Gastrocnemius medialis (tissue), 4 donors: ENCODE measurements around the gene ACOX1. TPM values are rescaled to one million over a fixed set of nuclear protein-coding genes. Genes with fewer than 3 reads are reported as not detected.

ENCODE experiments used
- ATAC-seq, 2 donors: fragments of 150-250 bp; one replicate each; pipeline ENCODE4 v1.9.1; 2016
- DNase-seq, 2 donors: peaks; one replicate each; pipeline ENCODE4 v3.0.0-alpha.2; 2019
- H3K27ac ChIP-seq, 4 donors: fragments of 200-600 bp; sonication (generic); 1 replicate in 1 of 4; 2 replicates in 3 of 4; pipeline ENCODE4 v1.5.1; 2016 to 2018; ENCODE audit warnings: mild to moderate bottlenecking in 2 of 4, moderate library complexity in 1 of 4
- H3K27me3 ChIP-seq, 3 donors: fragments of 200-600 bp; sonication (generic) in 2 of 3; 1 replicate in 1 of 3; 2 replicates in 2 of 3; pipeline versions ENCODE4 v1.5.1 to v1.6.0; 2016 to 2019; ENCODE audit warnings: mild to moderate bottlenecking in 1 of 3, moderate library complexity in 1 of 3
- H3K36me3 ChIP-seq, 2 donors: fragments of 200-600 bp; sonication (generic) in 1 of 2; one replicate each; pipeline ENCODE4 v1.5.1; 2017 to 2018
- H3K4me1 ChIP-seq, 2 donors: fragments of 200-600 bp; sonication (generic) in 1 of 2; one replicate each; pipeline ENCODE4 v1.5.1; 2016 to 2017; ENCODE audit warnings: mild to moderate bottlenecking in 2 of 2
- H3K4me3 ChIP-seq, 4 donors: fragments of 200-600 bp; sonication (generic) in 3 of 4; 1 replicate in 1 of 4; 2 replicates in 3 of 4; pipeline ENCODE4 v1.5.1; 2016 to 2019; ENCODE audit warnings: mild to moderate bottlenecking in 2 of 4
- H3K9me3 ChIP-seq, 3 donors: fragments of 200-600 bp; sonication (generic) in 2 of 3; 1 replicate in 1 of 3; 2 replicates in 2 of 3; pipeline ENCODE4 v1.5.1; 2016 to 2019
- POLR2A ChIP-seq, 2 donors: fragments of 450-650 bp; IDR thresholded peaks; one replicate each; pipeline ENCODE4 v1.6.1; 2017; ENCODE audit warnings: antibody characterized with exemption in 2 of 2, mild to moderate bottlenecking in 2 of 2, moderate library complexity in 2 of 2
- in situ Hi-C, 4 donors: fragments of 200-750 bp; cut with MboI; loops; one replicate each; pipeline versions ENCODE4 v1.15.0 to v1.8.0; 2017; ENCODE audit warnings: low sequenced_read_pairs in 4 of 4
- intact Hi-C: fragments of 100-400 bp; cut with DNase I; formaldehyde crosslinking; loops from one replicate; pipeline ENCODE4 v1.15.1; 2023; ENCODE audit warnings: low total_unique reads
- total RNA-seq, 4 donors: library from RNA; depleted of rRNA; stranded (reverse); fragments of >200 nt; gene quantifications; one replicate each; pipeline versions ENCODE4 v1.1.0 to v1.2.3, GENCODE V29; 2016
- TF ChIP-seq, protein P1 (sequence below), 5 experiments: fragments of 450-650 bp in 3 of 5; fragments of 200-600 bp in 2 of 5; sonication (generic) in 2 of 5; IDR thresholded peaks in 4 of 5; conservative IDR thresholded peaks in 1 of 5; 1 replicate in 4 of 5; 2 replicates in 1 of 5; pipeline ENCODE4 v1.5.1; 2016 to 2019; ENCODE audit warnings: antibody characterized with exemption in 5 of 5, mild to moderate bottlenecking in 3 of 5, moderate library complexity in 3 of 5

Gene ACOX1
- total RNA-seq, 4 donors from 2014 or later: 64.8 to 96.6 (median 80.7) TPM

DNA sequence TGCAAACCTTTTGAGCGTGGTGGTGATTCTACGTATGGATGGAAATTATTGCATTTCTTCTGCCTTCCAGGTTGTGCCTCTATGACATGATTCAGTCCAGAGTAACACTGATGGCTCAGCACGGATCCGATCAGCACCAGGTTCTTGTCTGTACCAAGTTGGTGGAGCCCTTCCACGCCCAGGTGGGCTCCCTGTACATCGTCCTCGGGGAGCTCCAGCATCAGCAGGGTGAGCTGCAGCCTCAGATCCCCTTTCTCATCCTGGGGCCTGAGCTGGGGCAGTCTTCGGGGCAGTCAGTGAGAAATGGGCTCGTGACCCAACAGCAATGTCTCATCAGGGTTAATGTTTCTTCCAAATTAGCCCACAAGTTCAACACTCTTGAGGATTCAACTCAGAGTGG, 12.4 kb upstream of the ACOX1 start:
- in situ Hi-C loops (no loop called here), intact Hi-C loops (no loop called here)
- Histone ChIP-seq H3K9me3 (no peaks in the 10 kb centered on the region), H3K27ac (no peak overlapping the region), H3K4me3 (no peak overlapping the region), H3K27me3 (no peaks in the 10 kb centered on the region), H3K4me1 (no peaks in the 10 kb centered on the region), H3K36me3 (peaks cover 0 to 7% of the 10 kb centered on the region in 2 donors)
- DNase-seq (no peak), ATAC-seq (no peak)
- TF ChIP-seq POLR2A (IDR thresholded peaks at IDR 0.05): no peak
- TF ChIP-seq, protein P1, sequence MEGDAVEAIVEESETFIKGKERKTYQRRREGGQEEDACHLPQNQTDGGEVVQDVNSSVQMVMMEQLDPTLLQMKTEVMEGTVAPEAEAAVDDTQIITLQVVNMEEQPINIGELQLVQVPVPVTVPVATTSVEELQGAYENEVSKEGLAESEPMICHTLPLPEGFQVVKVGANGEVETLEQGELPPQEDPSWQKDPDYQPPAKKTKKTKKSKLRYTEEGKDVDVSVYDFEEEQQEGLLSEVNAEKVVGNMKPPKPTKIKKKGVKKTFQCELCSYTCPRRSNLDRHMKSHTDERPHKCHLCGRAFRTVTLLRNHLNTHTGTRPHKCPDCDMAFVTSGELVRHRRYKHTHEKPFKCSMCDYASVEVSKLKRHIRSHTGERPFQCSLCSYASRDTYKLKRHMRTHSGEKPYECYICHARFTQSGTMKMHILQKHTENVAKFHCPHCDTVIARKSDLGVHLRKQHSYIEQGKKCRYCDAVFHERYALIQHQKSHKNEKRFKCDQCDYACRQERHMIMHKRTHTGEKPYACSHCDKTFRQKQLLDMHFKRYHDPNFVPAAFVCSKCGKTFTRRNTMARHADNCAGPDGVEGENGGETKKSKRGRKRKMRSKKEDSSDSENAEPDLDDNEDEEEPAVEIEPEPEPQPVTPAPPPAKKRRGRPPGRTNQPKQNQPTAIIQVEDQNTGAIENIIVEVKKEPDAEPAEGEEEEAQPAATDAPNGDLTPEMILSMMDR (IDR thresholded peaks at IDR 0.05 in 4 of 5, conservative IDR thresholded peaks at IDR 0.05 in 1 of 5): no peak

- H3K27me3 ChIP-seq: no peaks in the 10 kb centered on the region
- no peaks in the 10 kb centered on the region for H3K36me3 ChIP-seq
- in situ Hi-C loops (no loop called here), intact Hi-C loops (no loop called here)
- H3K9me3 ChIP-seq: no peaks in the 10 kb centered on the region
- H3K4me1 ChIP-seq: no peaks in the 10 kb centered on the region
- ATAC-seq (no peak), DNase-seq (no peak)
- TF ChIP-seq POLR2A (IDR thresholded peaks at IDR 0.05): no peak
- TF ChIP-seq, protein P1 (IDR thresholded peaks at IDR 0.05 in 4 of 5, conservative IDR thresholded peaks at IDR 0.05 in 1 of 5): no peak
- no peak overlapping the region for H3K27ac ChIP-seq
- no peak overlapping the region for H3K4me3 ChIP-seq
Measured at GRCh38 chr17:75987041-75987440, 8.1 kb upstream of the ACOX1 start.

DNA sequence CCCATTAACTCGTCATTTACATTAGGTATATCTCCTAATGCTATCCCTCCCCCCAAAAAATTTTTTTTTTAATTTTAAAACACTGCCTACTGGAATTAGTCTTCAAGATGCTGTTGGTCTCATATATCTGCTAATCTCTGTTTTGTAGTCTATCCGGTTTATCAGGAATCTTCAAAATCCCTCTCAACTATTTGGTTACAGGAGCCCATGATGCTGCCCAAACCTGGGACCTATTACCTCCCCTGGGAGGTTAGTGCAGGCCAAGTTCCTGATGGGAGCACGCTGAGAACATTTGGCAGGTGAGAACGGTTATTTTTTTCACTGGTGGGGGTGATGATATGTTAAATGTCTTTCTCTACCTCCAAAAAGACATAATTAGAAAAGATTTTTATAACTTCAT, 7.0 kb upstream of the ACOX1 start:
- TF ChIP-seq POLR2A (IDR thresholded peaks at IDR 0.05): no peak
- TF ChIP-seq, protein P1 (IDR thresholded peaks at IDR 0.05 in 4 of 5, conservative IDR thresholded peaks at IDR 0.05 in 1 of 5): no peak
- ATAC-seq (no peak), DNase-seq (no peak)
- intact Hi-C loops: no loop called here
- no peaks in the 10 kb centered on the region for H3K27me3 ChIP-seq
- H3K27ac ChIP-seq: no peak overlapping the region
- H3K4me1 ChIP-seq: no peaks in the 10 kb centered on the region
- in situ Hi-C loops: no loop called here
- H3K36me3 ChIP-seq: no peaks in the 10 kb centered on the region
- no peaks in the 10 kb centered on the region for H3K9me3 ChIP-seq
- H3K4me3 ChIP-seq: no peak overlapping the region

DNA sequence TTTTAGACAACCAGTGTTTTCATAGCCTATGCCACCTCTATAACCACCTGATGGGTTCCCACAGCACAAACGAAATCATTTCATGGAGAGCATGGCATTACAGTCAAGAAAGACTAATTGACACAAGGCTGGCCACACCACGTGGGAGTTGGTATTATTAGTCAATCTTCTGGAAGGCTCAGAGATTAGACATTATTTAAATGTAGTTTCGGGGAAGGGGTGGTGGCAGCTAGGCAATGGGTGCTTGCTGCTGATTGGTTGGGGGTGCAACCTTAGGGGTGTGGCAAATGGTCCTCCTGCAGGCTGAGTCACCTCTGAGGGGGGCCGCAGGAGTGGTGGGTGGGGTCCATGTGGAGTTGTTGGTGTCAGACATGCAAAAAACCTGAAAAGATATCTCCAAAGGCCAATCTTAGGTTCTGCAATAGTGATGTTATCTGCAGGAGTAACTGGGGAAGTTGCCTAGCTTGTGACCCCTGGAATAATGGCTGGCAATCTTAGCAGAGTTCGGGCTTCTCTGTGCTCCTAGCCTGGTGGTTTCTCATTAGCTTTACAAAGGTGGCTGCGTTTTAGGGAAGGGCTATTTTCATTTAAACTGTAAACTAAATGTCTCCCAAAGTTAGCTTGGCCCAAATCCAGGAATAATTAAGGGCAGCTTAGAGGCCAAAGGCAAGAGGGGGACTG, 4.7 kb upstream of the ACOX1 start:
- Histone ChIP-seq H3K36me3 (no peaks in the 10 kb centered on the region), H3K4me1 (peaks cover 10% of the 10 kb centered on the region in 2 donors), H3K27ac (no peak overlapping the region), H3K9me3 (no peaks in the 10 kb centered on the region), H3K4me3 (no peak overlapping the region), H3K27me3 (no peaks in the 10 kb centered on the region)
- TF ChIP-seq POLR2A (IDR thresholded peaks at IDR 0.05): no peak
- TF ChIP-seq, protein P1 (IDR thresholded peaks at IDR 0.05 in 4 of 5, conservative IDR thresholded peaks at IDR 0.05 in 1 of 5): no peak
- DNase-seq (no peak), ATAC-seq (no peak)
- in situ Hi-C loops (no loop called here), intact Hi-C loops (no loop called here)
